Left lobe of liver (tissue), 2 donors: ENCODE measurements around the gene CADM4. TPM values are rescaled to one million over a fixed set of nuclear protein-coding genes. Genes with fewer than 3 reads are reported as not detected.

Experiments
- ATAC-seq: fragments of 200-7000 bp; cut with Tn5 transposase; one replicate; pipeline ENCODE4 v1.9.1; 2020; ENCODE audit warnings: mild to moderate bottlenecking, moderate library complexity
- DNase-seq: peaks from one replicate; pipeline ENCODE4 v3.0.0-alpha.2; 2020; ENCODE audit warnings: low spot score
- total RNA-seq: library from RNA; stranded (reverse); gene quantifications from one replicate; pipeline ENCODE4 v1.2.1, GENCODE V29; 2021
- donor health status: DM: no; HTN: no; CAD: no; lungs with moderate emphysema.
- donor health status: DM: no; HTN: yes; CAD: no.

CADM4 gene
- total RNA-seq, 1 donor from 2014 or later: 5.1 TPM

- DNase-seq: no peak
- ATAC-seq: no peak
Measured at GRCh38 chr19:43634872-43635560, 4.6 kb downstream of the CADM4 start.

GRCh38 chr19:43634506-43634871 is 5.2 kb downstream of the CADM4 start:
- no peak for DNase-seq
- ATAC-seq: no peak

GRCh38 chr19:43634068-43634467 is 5.6 kb downstream of the CADM4 start:
- ATAC-seq (no peak), DNase-seq (no peak)

- ATAC-seq (no peak), DNase-seq (no peak)
Measured at GRCh38 chr19:43633520-43633919, 6.1 kb downstream of the CADM4 start.

- no peak for DNase-seq
Measured at GRCh38 chr19:43631491-43631890, 8.2 kb downstream of the CADM4 start.

GRCh38 chr19:43628646-43629326 is 10.9 kb downstream of the CADM4 start:
- ATAC-seq: no peak
- no peak for DNase-seq

More at GRCh38 chr19:43631491-43631890, 8.2 kb downstream of the CADM4 start:
- ATAC-seq: no peak

- DNase-seq: no peak
- no peak for ATAC-seq
Measured at GRCh38 chr19:43626838-43627237, 12.8 kb downstream of the CADM4 start.

- peak; percentile 14 for ATAC-seq
- no peak for DNase-seq
Measured at GRCh38 chr19:43625918-43626579, 13.6 kb downstream of the CADM4 start.

GRCh38 chr19:43624933-43625332 is 14.7 kb downstream of the CADM4 start:
- peak; percentile 63 for ATAC-seq
- peak; percentile 53 for DNase-seq

- no peak for ATAC-seq
- no peak for DNase-seq
Measured at GRCh38 chr19:43623889-43624670, 15.6 kb downstream of the CADM4 start.

GRCh38 chr19:43622956-43623355 is 16.7 kb downstream of the CADM4 start:
- ATAC-seq: no peak
- no peak for DNase-seq

GRCh38 chr19:43622070-43622469 is 17.6 kb downstream of the CADM4 start:
- ATAC-seq (no peak), DNase-seq (no peak)

- no peak for ATAC-seq
- DNase-seq: no peak
Measured at GRCh38 chr19:43620061-43621001, 19.3 kb downstream of the CADM4 start.

GRCh38 chr19:43619262-43620060 is 20.2 kb downstream of the CADM4 start, which contains the start of gene ZNF428:
Gene ZNF428 (minus strand): TSS chr19:43619629. CDS start chr19:43614304, 5,325 bp downstream.
- peak; percentile 88 for DNase-seq
- peak; percentile 89 for ATAC-seq

- ATAC-seq (peak; percentile 56), DNase-seq (no peak)
Measured at GRCh38 chr19:43618921-43619261, 20.8 kb downstream of the CADM4 start.

- no peak for DNase-seq
- ATAC-seq: no peak
Measured at GRCh38 chr19:43616954-43617353, 22.7 kb downstream of the CADM4 start.

- ATAC-seq: no peak
- no peak for DNase-seq
Measured at GRCh38 chr19:43616306-43616705, 23.3 kb downstream of the CADM4 start.

- ATAC-seq: no peak
- DNase-seq: no peak
Measured at GRCh38 chr19:43612374-43612773, 27.3 kb downstream of the CADM4 start.

- ATAC-seq (no peak), DNase-seq (no peak)
Measured at GRCh38 chr19:43611788-43612187, 27.9 kb downstream of the CADM4 start, which contains the start of gene SRRM5. Gene SRRM5 (plus strand): TSS chr19:43612088. CDS start chr19:43612122, 34 bp downstream.
